ENCODE measurements around the gene HS3ST4.

HS3ST4 gene

DNA sequence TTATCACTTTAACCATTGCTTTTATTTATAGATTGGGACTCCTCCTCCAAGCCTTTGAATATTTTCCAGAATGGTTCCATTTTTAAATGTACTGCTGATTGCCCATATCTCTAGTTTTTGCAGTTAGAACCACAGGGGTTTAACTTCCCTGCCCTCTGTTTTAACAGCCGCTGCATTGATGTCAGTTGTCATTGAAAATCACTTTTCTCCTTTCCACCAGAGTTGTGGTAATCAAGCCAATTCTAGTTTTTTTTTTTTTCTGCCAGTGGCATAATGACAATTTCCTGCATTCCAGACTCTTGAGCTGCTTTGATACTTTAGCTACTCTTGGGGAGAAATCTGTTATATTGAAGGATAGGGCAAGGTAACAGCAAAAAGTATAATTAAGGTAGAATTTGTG, 91.5 kb downstream of the HS3ST4 start:
- intact Hi-C loops (cut with DNase I; ENCODE audit: low total_unique reads), result no loop called here
- Histone ChIP-seq H3K27me3 (no peaks in the 10 kb centered on the region), H3K27ac (no peak overlapping the region), H3K4me3 (no peak overlapping the region), H3K36me3 (no peaks in the 10 kb centered on the region), H3K4me1 (no peaks in the 10 kb centered on the region), H3K9me3 (no peaks in the 10 kb centered on the region)
- no peak for DNase-seq
- TF ChIP-seq, protein P1, sequence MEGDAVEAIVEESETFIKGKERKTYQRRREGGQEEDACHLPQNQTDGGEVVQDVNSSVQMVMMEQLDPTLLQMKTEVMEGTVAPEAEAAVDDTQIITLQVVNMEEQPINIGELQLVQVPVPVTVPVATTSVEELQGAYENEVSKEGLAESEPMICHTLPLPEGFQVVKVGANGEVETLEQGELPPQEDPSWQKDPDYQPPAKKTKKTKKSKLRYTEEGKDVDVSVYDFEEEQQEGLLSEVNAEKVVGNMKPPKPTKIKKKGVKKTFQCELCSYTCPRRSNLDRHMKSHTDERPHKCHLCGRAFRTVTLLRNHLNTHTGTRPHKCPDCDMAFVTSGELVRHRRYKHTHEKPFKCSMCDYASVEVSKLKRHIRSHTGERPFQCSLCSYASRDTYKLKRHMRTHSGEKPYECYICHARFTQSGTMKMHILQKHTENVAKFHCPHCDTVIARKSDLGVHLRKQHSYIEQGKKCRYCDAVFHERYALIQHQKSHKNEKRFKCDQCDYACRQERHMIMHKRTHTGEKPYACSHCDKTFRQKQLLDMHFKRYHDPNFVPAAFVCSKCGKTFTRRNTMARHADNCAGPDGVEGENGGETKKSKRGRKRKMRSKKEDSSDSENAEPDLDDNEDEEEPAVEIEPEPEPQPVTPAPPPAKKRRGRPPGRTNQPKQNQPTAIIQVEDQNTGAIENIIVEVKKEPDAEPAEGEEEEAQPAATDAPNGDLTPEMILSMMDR (IDR thresholded peaks at IDR 0.05), result no peak

DNA sequence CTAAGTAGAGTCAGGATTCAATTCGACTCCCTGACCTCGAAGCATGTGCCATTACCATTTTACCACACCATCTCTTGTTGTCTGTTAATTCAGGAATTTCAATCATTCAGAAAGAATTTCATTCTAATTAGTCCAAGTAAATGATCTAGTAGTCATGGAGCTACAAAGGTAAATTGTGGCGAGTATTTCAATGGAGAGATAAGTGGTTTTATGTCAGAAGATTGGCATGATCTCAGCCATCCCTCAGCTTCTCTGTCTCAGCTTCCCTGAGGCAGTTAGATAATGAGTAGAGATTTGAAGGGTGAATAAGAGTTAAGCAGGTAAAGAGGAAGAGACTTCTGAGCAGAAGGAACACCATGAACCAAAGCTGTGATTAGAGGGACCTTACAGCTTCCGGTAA, 93.6 kb downstream of the HS3ST4 start:
- TF ChIP-seq, protein P1 (IDR thresholded peaks at IDR 0.05), result no peak
- H3K4me1 ChIP-seq, result no peaks in the 10 kb centered on the region
- no peaks in the 10 kb centered on the region for H3K9me3 ChIP-seq
- H3K27me3 ChIP-seq, result no peaks in the 10 kb centered on the region
- no peak overlapping the region for H3K27ac ChIP-seq
- intact Hi-C loops (cut with DNase I; ENCODE audit: low total_unique reads), result no loop called here
- H3K36me3 ChIP-seq, result no peaks in the 10 kb centered on the region
- no peak overlapping the region for H3K4me3 ChIP-seq
- DNase-seq, result no peak

DNA sequence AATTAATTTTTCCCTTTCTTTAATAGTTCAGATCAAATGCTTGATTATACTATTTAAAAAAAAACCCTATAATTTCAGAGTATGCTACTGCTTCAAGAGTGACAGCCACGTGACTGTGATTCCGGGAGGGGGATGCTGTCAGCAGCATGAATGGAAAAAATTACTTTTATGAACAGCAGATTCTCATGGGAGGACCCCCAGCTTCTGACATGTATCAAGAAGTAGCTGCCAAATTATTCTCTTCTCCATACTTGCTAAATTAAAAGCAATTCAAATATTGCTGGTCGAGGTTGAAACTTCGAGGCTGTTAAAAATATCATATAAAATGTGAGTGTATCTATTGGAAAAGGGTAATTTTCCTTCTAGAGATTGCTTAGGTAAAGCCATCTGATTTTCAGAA, 95.0 kb downstream of the HS3ST4 start:
- TF ChIP-seq, protein P1 (IDR thresholded peaks at IDR 0.05), result no peak
- intact Hi-C loops (cut with DNase I; ENCODE audit: low total_unique reads), result no loop called here
- no peak overlapping the region for H3K4me3 ChIP-seq

DNA sequence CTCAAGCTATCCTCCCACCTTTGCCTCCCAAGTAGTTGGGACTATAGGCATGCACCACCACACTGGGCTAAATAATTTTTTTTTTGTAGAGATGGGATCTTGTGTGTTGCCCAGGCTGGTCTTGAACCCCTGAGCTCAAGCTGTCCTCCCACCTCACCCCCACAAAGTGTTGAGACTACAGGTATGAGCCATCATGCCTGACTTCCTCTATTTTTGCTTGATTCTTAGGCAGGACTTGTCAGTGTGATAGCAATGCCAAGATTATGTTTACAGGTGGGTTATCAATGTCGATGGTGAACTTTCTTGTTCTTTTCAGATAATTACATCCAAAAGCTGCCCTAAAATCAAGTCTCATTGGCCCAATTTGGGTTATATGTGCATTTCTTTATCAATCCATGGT, 96.9 kb downstream of the HS3ST4 start:
- Histone ChIP-seq H3K27me3 (no peaks in the 10 kb centered on the region), H3K9me3 (no peaks in the 10 kb centered on the region), H3K27ac (no peak overlapping the region), H3K4me3 (no peak overlapping the region), H3K4me1 (no peaks in the 10 kb centered on the region), H3K36me3 (no peaks in the 10 kb centered on the region)
- TF ChIP-seq, protein P1 (IDR thresholded peaks at IDR 0.05), result no peak
- intact Hi-C loops (cut with DNase I; ENCODE audit: low total_unique reads), result no loop called here
- no peak for DNase-seq

More for the DNA sequence above, 95.0 kb downstream of the HS3ST4 start:
- no peaks in the 10 kb centered on the region for H3K4me1 ChIP-seq
- no peaks in the 10 kb centered on the region for H3K36me3 ChIP-seq
- H3K27me3 ChIP-seq, result no peaks in the 10 kb centered on the region
- no peak for DNase-seq
- no peak overlapping the region for H3K27ac ChIP-seq
- no peaks in the 10 kb centered on the region for H3K9me3 ChIP-seq

DNA sequence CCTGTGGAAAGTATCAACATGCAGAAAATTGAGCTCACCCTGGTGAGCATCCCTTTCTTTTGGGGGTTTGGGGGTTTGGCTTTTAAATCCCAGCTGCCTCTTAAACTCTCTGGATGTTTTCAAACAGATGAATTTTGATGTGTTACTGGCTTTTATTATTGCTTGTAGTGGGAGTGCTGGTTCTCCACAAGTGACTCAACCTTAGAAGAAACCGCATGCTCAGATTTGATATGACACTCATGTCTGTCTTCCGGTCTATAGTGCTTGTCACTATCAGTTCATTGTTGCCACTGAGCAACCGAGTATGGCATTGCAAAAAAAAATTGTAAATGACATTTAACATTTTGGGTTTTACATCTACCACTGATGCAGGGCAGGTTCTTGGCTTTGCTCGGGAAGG, 104.5 kb downstream of the HS3ST4 start:
- Histone ChIP-seq H3K4me1 (no peaks in the 10 kb centered on the region), H3K4me3 (no peak overlapping the region), H3K27ac (no peak overlapping the region), H3K27me3 (no peaks in the 10 kb centered on the region), H3K9me3 (no peaks in the 10 kb centered on the region), H3K36me3 (no peaks in the 10 kb centered on the region)
- intact Hi-C loops (cut with DNase I; ENCODE audit: low total_unique reads), result no loop called here
- TF ChIP-seq, protein P1 (IDR thresholded peaks at IDR 0.05), result no peak
- DNase-seq, result no peak

DNA sequence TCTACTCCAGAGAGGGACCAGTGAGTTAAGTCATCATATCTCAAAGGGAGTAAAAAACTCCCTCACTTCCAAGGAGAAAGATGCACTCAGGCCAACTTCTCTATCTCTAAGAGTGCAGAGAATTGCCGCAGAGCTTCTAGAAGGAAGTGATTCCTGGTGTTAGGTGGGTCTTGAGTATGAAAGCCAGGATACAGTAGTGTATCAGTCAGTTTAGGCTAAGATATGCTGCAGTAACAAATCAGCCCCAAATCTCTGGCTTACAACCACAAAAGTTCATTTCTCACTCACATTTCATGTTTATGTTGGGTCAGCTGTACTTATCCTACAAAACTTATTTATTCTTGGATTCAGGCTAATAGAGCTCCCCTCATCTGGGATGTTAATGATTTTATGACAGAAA, 106.3 kb downstream of the HS3ST4 start:
- Histone ChIP-seq H3K27ac (no peak overlapping the region), H3K4me3 (no peak overlapping the region), H3K4me1 (no peaks in the 10 kb centered on the region), H3K36me3 (no peaks in the 10 kb centered on the region), H3K27me3 (no peaks in the 10 kb centered on the region), H3K9me3 (no peaks in the 10 kb centered on the region)
- TF ChIP-seq, protein P1 (IDR thresholded peaks at IDR 0.05), result no peak
- intact Hi-C loops (cut with DNase I; ENCODE audit: low total_unique reads), result no loop called here
- DNase-seq, result no peak

Data from tibial artery (tissue), 4 donors.